HFFc6 (cell line): ENCODE data around the gene MOB3C. TPM values are rescaled to one million over a fixed set of nuclear protein-coding genes. Genes with fewer than 3 reads are reported as not detected.

Source experiments
- DNase-seq: peaks from one replicate; pipeline ENCODE4 v3.0.0-alpha.2; 2018
- H3K27ac Mint-ChIP-seq: 2 replicates; pipeline ENCODE4 v1.8.0; 2020; ENCODE audit warnings: mild to moderate bottlenecking, mixed read lengths
- H3K27me3 Mint-ChIP-seq: 2 replicates; pipeline ENCODE4 v1.8.0; 2021; ENCODE audit warnings: mild to moderate bottlenecking, moderate library complexity, mixed read lengths; ENCODE audit not compliant: insufficient read depth
- H3K36me3 Mint-ChIP-seq: 2 replicates; pipeline ENCODE4 v1.8.0; 2021; ENCODE audit warnings: low read depth, mixed read lengths
- H3K4me1 Mint-ChIP-seq: 2 replicates; pipeline ENCODE4 v1.8.0; 2020; ENCODE audit warnings: low read depth, mixed read lengths
- H3K4me3 Mint-ChIP-seq: 2 replicates; pipeline ENCODE4 v1.8.0; 2020; ENCODE audit warnings: mild to moderate bottlenecking, moderate library complexity, mixed read lengths
- H3K9me3 Mint-ChIP-seq: 2 replicates; pipeline ENCODE4 v1.8.0; 2020; ENCODE audit warnings: mild to moderate bottlenecking, mixed read lengths
- CTCF ChIP-seq: fragments of 200-600 bp; sonication (generic); IDR thresholded peaks from 2 replicates; pipeline ENCODE4 v1.5.0; 2021; ENCODE audit warnings: antibody characterized with exemption, mild to moderate bottlenecking
- total RNA-seq, 6 experiments: library from RNA; stranded (reverse); fragmentation: NEBNext Ultra II Directional; extraction: Animal tissue kit (Norgen Biotek cat#: 25700); gene quantifications; 2 replicates in 1 of 6; 3 replicates in 5 of 6; pipeline ENCODE4 v1.2.3, GENCODE V29; 2021

Gene MOB3C
- total RNA-seq, 6 experiments from 2014 or later = 6.3 to 8.5 (median 7.2) TPM

- H3K4me1 Mint-ChIP-seq = peaks cover 54% of the 10 kb centered on the region
- peak overlapping the region; percentile 93 for H3K4me3 Mint-ChIP-seq
- TF ChIP-seq CTCF = no peak
- no peak for DNase-seq
- peak overlapping the region; percentile 94; the same call in 1 of the 2 replicates for H3K27ac Mint-ChIP-seq
- H3K9me3 Mint-ChIP-seq = no peaks in the 10 kb centered on the region
- no peaks in the 10 kb centered on the region; the same call in 1 of the 2 replicates for H3K27me3 Mint-ChIP-seq
- peaks cover 6% of the 10 kb centered on the region for H3K36me3 Mint-ChIP-seq
These were observed 1.5 kb downstream of the MOB3C start for GRCh38 chr1:46615088-46615487.

- peaks cover 54% of the 10 kb centered on the region for H3K4me1 Mint-ChIP-seq
These were observed 2.0 kb downstream of the MOB3C start for GRCh38 chr1:46614604-46614984.

GRCh38 chr1:46613661-46614603, 2.7 kb downstream of the MOB3C start:
- H3K4me3 Mint-ChIP-seq = no peak overlapping the region
- DNase-seq = peak; percentile 18
- H3K27me3 Mint-ChIP-seq = no peaks in the 10 kb centered on the region; the same call in 1 of the 2 replicates
- H3K9me3 Mint-ChIP-seq = no peaks in the 10 kb centered on the region
- H3K4me1 Mint-ChIP-seq = peaks cover 50% of the 10 kb centered on the region
- no peak for TF ChIP-seq CTCF
- peaks cover 17% of the 10 kb centered on the region for H3K36me3 Mint-ChIP-seq
- H3K27ac Mint-ChIP-seq = no peak overlapping the region

More at GRCh38 chr1:46614604-46614984, 2.0 kb downstream of the MOB3C start:
- no peaks in the 10 kb centered on the region for H3K9me3 Mint-ChIP-seq
- no peak for DNase-seq
- H3K36me3 Mint-ChIP-seq = peaks cover 11% of the 10 kb centered on the region
- H3K4me3 Mint-ChIP-seq = no peak overlapping the region
- H3K27ac Mint-ChIP-seq = no peak overlapping the region
- no peaks in the 10 kb centered on the region; the same call in 1 of the 2 replicates for H3K27me3 Mint-ChIP-seq
- no peak for TF ChIP-seq CTCF

GRCh38 chr1:46612937-46613660, 3.5 kb downstream of the MOB3C start:
- Mint-ChIP-seq H3K4me3 (no peak overlapping the region), H3K36me3 (peaks cover 24% of the 10 kb centered on the region), H3K27me3 (no peaks in the 10 kb centered on the region), H3K27ac (no peak overlapping the region), H3K4me1 (peaks cover 48% of the 10 kb centered on the region), H3K9me3 (no peaks in the 10 kb centered on the region)
- no peak for TF ChIP-seq CTCF
- DNase-seq = no peak

GRCh38 chr1:46611691-46612221, 4.9 kb downstream of the MOB3C start:
- DNase-seq = peak; percentile 30
- Mint-ChIP-seq H3K27ac (peak overlapping the region; percentile 87), H3K4me1 (peaks cover 40% of the 10 kb centered on the region), H3K36me3 (peaks cover 25% of the 10 kb centered on the region), H3K27me3 (no peaks in the 10 kb centered on the region), H3K9me3 (no peaks in the 10 kb centered on the region), H3K4me3 (peak overlapping the region; percentile 32; the same call in 1 of the 2 replicates)
- TF ChIP-seq CTCF = no peak
